Astrocyte of the spinal cord (primary cell): ENCODE measurements around the gene CRIP2.

Experiments
- DNase-seq: peaks from one replicate; pipeline ENCODE4 v3.0.0; 2011; ENCODE audit warnings: low read depth, low spot score
- H3K4me3 ChIP-seq: 2 replicates; pipeline ENCODE4 v1.5.1; 2011; ENCODE audit warnings: low read depth, mild to moderate bottlenecking, low read length, moderate library complexity
- in situ Hi-C: cut with HindIII; loops from 2 replicates; pipeline ENCODE4 v1.10.0; 2017; ENCODE audit warnings: low sequenced_read_pairs
- TF ChIP-seq, protein P1 (sequence below): IDR thresholded peaks from 2 replicates; pipeline ENCODE4 v1.5.1; 2012; ENCODE audit warnings: low read depth, mild to moderate bottlenecking, low read length, inconsistent platforms

Gene CRIP2

DNA sequence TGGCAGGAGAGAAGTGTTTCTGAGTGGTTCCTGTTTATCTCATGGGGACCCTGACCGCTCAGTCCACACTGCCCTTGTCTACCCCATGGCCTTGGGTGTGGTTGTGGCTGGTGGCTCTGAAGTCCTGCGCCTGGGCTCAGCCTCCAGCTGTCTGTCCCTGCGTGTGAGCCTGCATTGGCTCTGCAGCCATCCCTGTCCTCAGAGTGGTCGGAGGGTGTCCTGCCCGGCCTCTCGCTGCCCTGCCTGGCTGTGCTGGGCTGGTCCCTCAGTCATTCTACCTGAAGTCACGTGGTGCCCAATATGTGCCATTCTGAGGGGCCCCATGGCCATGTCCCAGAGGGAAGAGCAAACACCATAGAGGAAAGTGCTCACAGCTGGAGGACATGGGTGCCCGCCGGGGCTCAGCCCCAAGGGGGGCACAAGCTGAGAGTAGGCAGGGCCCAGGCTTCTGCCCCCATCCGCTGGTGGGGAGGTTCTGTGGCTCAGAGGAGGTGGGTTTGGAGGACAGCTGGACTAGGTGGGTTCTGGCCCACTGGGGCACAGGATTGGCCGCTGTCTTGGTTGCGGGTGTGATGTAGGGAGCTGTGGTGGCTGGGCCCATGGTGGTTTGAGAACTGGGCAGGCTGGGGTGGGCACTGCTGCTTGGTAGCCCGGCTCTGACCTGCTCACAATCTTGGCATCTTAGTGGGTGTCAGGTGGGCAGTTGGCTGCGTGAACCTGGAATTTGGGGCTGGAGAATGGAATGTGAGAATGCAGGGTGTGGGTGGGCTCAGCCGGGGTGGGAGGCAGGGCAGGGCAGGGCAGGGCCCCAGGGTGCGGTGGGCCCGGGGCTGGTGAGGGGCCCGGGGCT is 28.1 kb downstream of the CRIP2 start:
- DNase-seq, result no peak
- TF ChIP-seq, protein P1, sequence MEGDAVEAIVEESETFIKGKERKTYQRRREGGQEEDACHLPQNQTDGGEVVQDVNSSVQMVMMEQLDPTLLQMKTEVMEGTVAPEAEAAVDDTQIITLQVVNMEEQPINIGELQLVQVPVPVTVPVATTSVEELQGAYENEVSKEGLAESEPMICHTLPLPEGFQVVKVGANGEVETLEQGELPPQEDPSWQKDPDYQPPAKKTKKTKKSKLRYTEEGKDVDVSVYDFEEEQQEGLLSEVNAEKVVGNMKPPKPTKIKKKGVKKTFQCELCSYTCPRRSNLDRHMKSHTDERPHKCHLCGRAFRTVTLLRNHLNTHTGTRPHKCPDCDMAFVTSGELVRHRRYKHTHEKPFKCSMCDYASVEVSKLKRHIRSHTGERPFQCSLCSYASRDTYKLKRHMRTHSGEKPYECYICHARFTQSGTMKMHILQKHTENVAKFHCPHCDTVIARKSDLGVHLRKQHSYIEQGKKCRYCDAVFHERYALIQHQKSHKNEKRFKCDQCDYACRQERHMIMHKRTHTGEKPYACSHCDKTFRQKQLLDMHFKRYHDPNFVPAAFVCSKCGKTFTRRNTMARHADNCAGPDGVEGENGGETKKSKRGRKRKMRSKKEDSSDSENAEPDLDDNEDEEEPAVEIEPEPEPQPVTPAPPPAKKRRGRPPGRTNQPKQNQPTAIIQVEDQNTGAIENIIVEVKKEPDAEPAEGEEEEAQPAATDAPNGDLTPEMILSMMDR, result no peak
- in situ Hi-C loops, result no loop called here

DNA sequence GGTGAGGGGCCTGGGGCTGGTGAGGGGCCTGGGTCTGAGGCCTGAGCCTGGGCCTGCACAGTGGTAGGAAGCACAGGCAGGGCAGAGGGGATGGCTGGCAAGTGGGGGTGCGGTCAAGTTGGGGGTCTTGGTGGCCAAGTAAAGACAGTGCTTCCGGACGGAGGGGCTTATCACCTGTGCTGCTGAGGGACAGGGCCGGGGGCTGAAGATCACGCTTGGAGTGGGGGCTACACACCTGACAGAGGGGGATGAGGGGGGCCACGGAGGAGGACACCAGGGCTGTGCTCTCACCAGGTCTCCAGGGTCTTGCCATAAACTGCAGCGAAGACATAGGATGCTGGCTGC is 28.6 kb downstream of the CRIP2 start:
- DNase-seq, result no peak
- TF ChIP-seq, protein P1, result no peak
- in situ Hi-C loops, result no loop called here
- no peak overlapping the region for H3K4me3 ChIP-seq

More for the DNA sequence above, 28.1 kb downstream of the CRIP2 start:
- no peak overlapping the region for H3K4me3 ChIP-seq

DNA sequence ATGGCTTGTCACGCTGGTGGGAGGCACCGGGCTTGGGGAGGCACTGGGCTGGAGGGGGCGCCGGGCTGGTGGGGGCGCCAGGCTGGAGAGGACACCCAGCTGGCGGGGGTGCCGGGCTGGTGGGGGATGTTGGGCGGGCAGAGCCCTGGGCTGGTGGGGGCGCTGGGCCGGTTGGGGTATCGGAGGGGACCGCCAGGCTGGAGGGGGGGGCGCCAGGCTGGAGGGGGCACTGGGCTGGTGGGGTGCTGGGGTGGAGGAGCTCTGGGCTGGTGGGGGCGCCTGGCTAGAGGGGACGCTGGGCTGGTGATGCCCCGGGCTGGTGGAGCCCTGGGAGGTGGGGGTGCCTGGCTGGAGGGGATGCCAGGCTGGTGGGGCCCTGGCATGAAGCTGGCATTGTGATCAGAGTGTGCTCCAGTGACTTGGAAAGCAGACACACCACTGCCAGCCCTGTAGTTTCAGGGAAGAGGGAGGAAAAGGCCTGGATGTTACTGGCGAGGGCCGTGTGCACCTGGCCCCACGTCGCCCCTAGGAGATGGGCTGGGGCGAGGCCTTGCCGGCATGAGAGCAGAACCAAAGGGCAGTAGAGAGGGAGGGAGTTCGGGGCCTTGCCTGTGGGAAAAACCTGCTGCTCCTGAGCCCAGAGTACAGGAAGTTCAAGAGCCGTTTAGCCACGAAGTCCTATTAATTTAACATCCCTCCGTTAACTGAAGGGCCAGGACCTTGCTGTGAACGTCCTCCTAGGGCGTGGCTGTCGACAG is 29.5 kb downstream of the CRIP2 start:
- H3K4me3 ChIP-seq, result no peak overlapping the region
- TF ChIP-seq, protein P1, result no peak
- in situ Hi-C loops, result no loop called here
- no peak for DNase-seq

DNA sequence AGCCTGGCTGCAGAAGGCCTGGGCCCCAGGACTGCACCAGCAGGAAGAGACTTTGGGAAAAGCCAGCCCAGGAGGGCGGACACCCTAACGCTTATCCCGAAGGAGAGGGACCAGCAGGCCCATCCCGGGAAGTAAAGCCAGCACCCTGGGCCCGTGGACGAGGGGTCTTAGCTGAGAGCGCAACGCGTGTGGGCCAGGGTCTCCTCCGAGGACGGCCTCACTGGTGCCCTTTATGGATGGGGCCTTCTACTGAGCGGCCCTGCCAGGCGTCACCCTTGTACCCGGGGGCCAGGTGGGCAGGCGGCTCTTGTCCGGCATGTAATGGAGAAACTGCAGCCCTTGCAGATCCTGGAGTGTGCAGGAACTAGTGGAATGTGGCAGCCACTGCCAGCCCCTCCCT is 30.5 kb downstream of the CRIP2 start:
- no peak for DNase-seq
- H3K4me3 ChIP-seq, result no peak overlapping the region
- TF ChIP-seq, protein P1, result no peak
- in situ Hi-C loops, result no loop called here

DNA sequence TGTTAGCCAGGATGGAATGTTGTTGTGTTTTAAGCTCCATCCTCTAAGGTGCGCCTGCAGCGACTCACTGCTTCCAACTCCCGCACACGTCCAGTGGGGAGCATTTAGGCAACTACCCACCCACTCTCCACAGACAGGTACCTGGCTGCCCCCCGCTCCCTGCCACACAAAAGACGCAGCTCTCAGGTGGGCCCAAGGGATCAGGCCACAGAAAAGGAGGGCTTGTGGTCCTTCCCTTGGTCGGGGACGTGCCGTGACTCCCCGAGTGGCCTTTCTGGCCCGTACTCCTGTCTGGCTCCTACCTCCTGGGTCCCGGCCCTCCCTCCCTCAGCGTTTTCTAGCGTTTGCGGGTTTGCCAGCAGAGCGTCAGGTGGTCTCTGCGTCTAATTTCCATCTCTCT is 32.6 kb downstream of the CRIP2 start:
- TF ChIP-seq, protein P1, result no peak
- in situ Hi-C loops, result no loop called here
- no peak overlapping the region for H3K4me3 ChIP-seq
- DNase-seq, result no peak

DNA sequence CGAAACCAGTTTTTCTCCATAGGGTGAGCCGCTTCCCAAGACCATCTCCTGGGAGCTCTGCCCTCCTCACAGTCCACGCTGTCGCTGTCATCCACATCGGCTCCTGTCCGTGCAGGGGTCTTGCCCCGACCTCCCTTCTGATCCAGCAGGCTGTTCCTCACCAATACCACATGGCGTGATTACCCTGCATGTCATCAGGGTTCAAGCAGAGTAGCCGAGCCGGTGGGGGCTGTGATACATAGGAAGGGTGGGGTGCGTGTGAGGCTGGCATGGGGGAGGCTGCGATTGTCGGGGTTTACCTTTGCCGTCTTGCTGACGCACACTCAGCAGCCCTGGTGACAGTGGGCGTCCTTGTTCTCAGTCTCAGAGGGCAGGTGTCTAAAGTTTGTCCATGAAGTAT is 33.4 kb downstream of the CRIP2 start:
- H3K4me3 ChIP-seq, result no peak overlapping the region
- in situ Hi-C loops, result no loop called here
- DNase-seq, result no peak
- TF ChIP-seq, protein P1, result no peak
